H1 (cell line): ENCODE measurements around the gene SPATA32. TPM values are rescaled to one million over a fixed set of nuclear protein-coding genes. Genes with fewer than 3 reads are reported as not detected.

Experiments
- CTCF ChIA-PET: fragments of 300-600 bp; sonication (Branson Sonifier 250); formaldehyde crosslinking; loops from one replicate; lab custom pipeline; 2021; ENCODE audit not compliant: partially characterized antibody; lab: Charles Lee
- POLR2A ChIA-PET: fragments of 300-600 bp; sonication (Branson Sonifier 250); formaldehyde crosslinking; loops from one replicate; lab custom pipeline; 2021; ENCODE audit warnings: inconsistent platforms; ENCODE audit not compliant: partially characterized antibody; lab: Charles Lee
- DNase-seq, 2 experiments: peaks; one replicate each; pipeline versions ENCODE4 v3.0.0 to v3.0.0-alpha.2; 2010 to 2022; ENCODE audit warnings: low spot score in 2 of 2, low read depth in 1 of 2, mixed read lengths in 1 of 2
- FAIRE-seq: peaks from 2 replicates; lab custom pipeline; 2011; peaks lifted over from hg19 to GRCh38; lab: Jason Lieb, UNC
- H2AFZ ChIP-seq: 2 replicates; pipeline ENCODE4 v1.8.1; 2012; ENCODE audit warnings: low read length, inconsistent platforms
- H2AK5ac ChIP-seq: 2 replicates; pipeline ENCODE4 v1.6.1; 2013; ENCODE audit warnings: low read depth, low read length
- H2BK120ac ChIP-seq: replicated peaks from 2 replicates; pipeline ENCODE3; 2013; ENCODE audit warnings: low read depth, low read length, inconsistent platforms
- H2BK12ac ChIP-seq: 2 replicates; pipeline ENCODE4 v1.6.1; 2013; ENCODE audit warnings: low read depth, low read length
- H2BK15ac ChIP-seq: 2 replicates; pipeline ENCODE4 v1.6.1; 2013; ENCODE audit warnings: low read length
- H2BK20ac ChIP-seq: 2 replicates; pipeline ENCODE4 v1.6.1; 2013; ENCODE audit warnings: low read length
- H2BK5ac ChIP-seq: 2 replicates; pipeline ENCODE4 v1.6.1; 2013; ENCODE audit warnings: low read depth, low read length
- H3K14ac ChIP-seq: 2 replicates; pipeline ENCODE4 v1.6.1; 2013; ENCODE audit warnings: inconsistent platforms; ENCODE audit not compliant: insufficient read length
- H3K18ac ChIP-seq: 2 replicates; pipeline ENCODE4 v1.6.1; 2013; ENCODE audit warnings: low read length; ENCODE audit errors: extremely low read depth
- H3K23ac ChIP-seq: 2 replicates; pipeline ENCODE4 v1.6.1; 2013; ENCODE audit warnings: inconsistent platforms; ENCODE audit not compliant: insufficient read length
- H3K23me2 ChIP-seq: 2 replicates; pipeline ENCODE4 v1.6.1; 2013; ENCODE audit warnings: low read depth, low read length
- H3K27ac ChIP-seq: 2 replicates; pipeline ENCODE4 v1.6.1; 2011; ENCODE audit warnings: low read depth, low read length, inconsistent platforms
- H3K27me3 ChIP-seq, 4 experiments: replicated peaks in 1 of 4; 1 replicate in 1 of 4; 2 replicates in 3 of 4; pipeline versions ENCODE4 v1.6.1 to v1.8.1; 2011 to 2013; ENCODE audit warnings: low read length in 3 of 4, mild to moderate bottlenecking in 3 of 4, inconsistent platforms in 2 of 4, mixed read lengths in 2 of 4, moderate library complexity in 1 of 4; ENCODE audit not compliant: control insufficient read depth in 3 of 4, insufficient read depth in 3 of 4; ENCODE audit errors: extremely low read depth in 1 of 4
- H3K36me3 ChIP-seq, 4 experiments: 2 replicates each; pipeline versions ENCODE4 v1.6.1 to v1.8.1; 2011 to 2013; ENCODE audit warnings: mild to moderate bottlenecking in 4 of 4, low read length in 3 of 4, moderate library complexity in 2 of 4, control low read depth in 1 of 4, inconsistent platforms in 1 of 4; ENCODE audit not compliant: insufficient read depth in 4 of 4, control insufficient read depth in 2 of 4
- H3K4ac ChIP-seq: replicated peaks from 2 replicates; pipeline ENCODE3; 2013; ENCODE audit warnings: low read length, low read depth, mixed read lengths, inconsistent platforms; ENCODE audit not compliant: insufficient read length
- H3K4me1 ChIP-seq, 4 experiments: replicated peaks in 1 of 4; 1 replicate in 1 of 4; 2 replicates in 3 of 4; pipeline versions ENCODE4 v1.6.1 to v1.8.1; 2011 to 2013; ENCODE audit warnings: low read length in 3 of 4, inconsistent platforms in 2 of 4, mixed read lengths in 1 of 4; ENCODE audit not compliant: insufficient read depth in 4 of 4, control insufficient read depth in 3 of 4
- H3K4me2 ChIP-seq, 2 experiments: 2 replicates each; pipeline versions ENCODE4 v1.6.1 to v1.8.1; 2011 to 2013; ENCODE audit warnings: low read depth in 2 of 2, low read length in 2 of 2, control low read depth in 1 of 2, inconsistent platforms in 1 of 2, mild to moderate bottlenecking in 1 of 2; ENCODE audit not compliant: insufficient read depth in 1 of 2
- H3K4me3 ChIP-seq, 4 experiments: fragments of 200-600, 300-600 bp in 1 of 4; sonication (generic), shearing (Covaris generic), sonication (Bioruptor Twin) in 1 of 4; 2 replicates each; pipeline versions ENCODE4 v1.5.1 to v1.8.1; 2011 to 2016; ENCODE audit warnings: low read length in 4 of 4, low read depth in 3 of 4, control low read depth in 2 of 4, inconsistent platforms in 2 of 4, mild to moderate bottlenecking in 2 of 4, mixed read lengths in 1 of 4, moderate library complexity in 1 of 4; ENCODE audit not compliant: insufficient read depth in 2 of 4; ENCODE audit errors: extremely low read depth in 1 of 4
- H3K56ac ChIP-seq: replicated peaks from 2 replicates; pipeline ENCODE3; 2013; ENCODE audit warnings: low read depth, mild to moderate bottlenecking, mixed read lengths, low read length, inconsistent platforms; ENCODE audit not compliant: insufficient read length
- H3K79me1 ChIP-seq: 2 replicates; pipeline ENCODE4 v1.6.1; 2013; ENCODE audit warnings: low read depth, low read length, control low read depth
- H3K79me2 ChIP-seq, 2 experiments: 2 replicates each; pipeline versions ENCODE4 v1.6.1 to v1.8.1; 2012 to 2013; ENCODE audit warnings: low read length in 2 of 2, mild to moderate bottlenecking in 2 of 2, inconsistent platforms in 1 of 2; ENCODE audit not compliant: insufficient read depth in 2 of 2, control insufficient read depth in 1 of 2
- H3K9ac ChIP-seq, 4 experiments: replicated peaks in 1 of 4; 1 replicate in 1 of 4; 2 replicates in 3 of 4; pipeline versions ENCODE4 v1.6.1 to v1.8.1; 2011 to 2013; ENCODE audit warnings: low read depth in 3 of 4, low read length in 3 of 4, control low read depth in 2 of 4, mild to moderate bottlenecking in 2 of 4, moderate library complexity in 2 of 4, inconsistent platforms in 1 of 4; ENCODE audit errors: extremely low read depth in 1 of 4
- H3K9me3 ChIP-seq, 2 experiments: 2 replicates each; pipeline versions ENCODE4 v1.6.1 to v1.8.1; 2012 to 2013; ENCODE audit warnings: mild to moderate bottlenecking in 2 of 2, moderate library complexity in 2 of 2, control low read depth in 1 of 2, inconsistent platforms in 1 of 2, low read depth in 1 of 2, low read length in 1 of 2, mixed read lengths in 1 of 2; ENCODE audit not compliant: insufficient read depth in 2 of 2
- H4K20me1 ChIP-seq, 2 experiments: replicated peaks in 1 of 2; 2 replicates each; pipeline versions ENCODE3 to v1.8.1; 2011 to 2013; ENCODE audit warnings: inconsistent platforms in 2 of 2, low read length in 2 of 2, mild to moderate bottlenecking in 1 of 2; ENCODE audit not compliant: insufficient read depth in 2 of 2, control insufficient read depth in 1 of 2
- H4K5ac ChIP-seq: 2 replicates; pipeline ENCODE4 v1.6.1; 2013; ENCODE audit warnings: low read length, low read depth, mixed read lengths, inconsistent platforms; ENCODE audit not compliant: insufficient read length
- H4K8ac ChIP-seq: 2 replicates; pipeline ENCODE4 v1.8.0; 2013; ENCODE audit warnings: mild to moderate bottlenecking, moderate library complexity, low read length, inconsistent platforms; ENCODE audit not compliant: insufficient read depth; ENCODE audit errors: extremely low read depth
- H4K91ac ChIP-seq: replicated peaks from 2 replicates; pipeline ENCODE3; 2013; ENCODE audit warnings: low read length, mixed read lengths, inconsistent platforms; ENCODE audit not compliant: insufficient read length
- EP300 ChIP-seq, 2 experiments: IDR thresholded peaks; 1 replicate in 1 of 2; 2 replicates in 1 of 2; pipeline ENCODE4 v1.6.1; 2011 to 2012; ENCODE audit warnings: low read depth in 2 of 2, low read length in 2 of 2, mild to moderate bottlenecking in 2 of 2, borderline replicate concordance in 1 of 2, inconsistent platforms in 1 of 2, moderate library complexity in 1 of 2
- HDAC2 ChIP-seq, 2 experiments: fragments of 300-600 bp in 1 of 2; sonication (generic) in 1 of 2; IDR thresholded peaks; 2 replicates each; pipeline ENCODE4 v1.6.1; 2011 to 2012; ENCODE audit warnings: low read depth in 2 of 2, low read length in 2 of 2, mild to moderate bottlenecking in 2 of 2, moderate library complexity in 2 of 2, borderline replicate concordance in 1 of 2, inconsistent platforms in 1 of 2
- RFX5 ChIP-seq: IDR thresholded peaks from 2 replicates; pipeline ENCODE4 v1.6.1; 2011; ENCODE audit warnings: low read depth, low read length, improper control_type of control experiment, borderline replicate concordance
- ZNF274 ChIP-seq: IDR thresholded peaks from 2 replicates; pipeline ENCODE4 v1.7.0; 2012; ENCODE audit warnings: low read length, borderline replicate concordance; ENCODE audit errors: extremely low read depth
- WGBS, 2 experiments: shearing (Covaris generic) in 1 of 2; methylation state at CpG; one replicate each; pipeline versions ENCODE4 v1.1.6 to v1.1.7; 2013 to 2015; ENCODE audit warnings: low lambda C conversion rate in 2 of 2, mixed read lengths in 2 of 2, inconsistent platforms in 1 of 2, low coverage in 1 of 2, missing lambda C conversion rate in 1 of 2; ENCODE audit not compliant: insufficient replicate concordance in 2 of 2, insufficient coverage in 1 of 2, insufficient read length in 1 of 2; ENCODE audit errors: extremely low coverage in 1 of 2, missing lambda C conversion rate in 1 of 2; 5-methylcytosine and 5-hydroxymethylcytosine counted together
- polyA plus RNA-seq, 7 experiments: library from polyadenylated mRNA; depleted of rRNA in 3 of 7; stranded (reverse) in 5 of 7; unstranded in 2 of 7; fragments of >200 nt in 5 of 7; fragments of 200-250 nt in 2 of 7; gene quantifications; 1 replicate in 5 of 7; 2 replicates in 1 of 7; 4 replicates in 1 of 7; pipeline versions ENCODE4 v1.2.1 to v1.2.3, GENCODE V29; 2011 to 2013; ENCODE audit warnings: missing spikeins in 2 of 7, mixed read lengths in 2 of 7
- total RNA-seq: library from RNA; stranded (reverse); fragmentation: NEBNext Ultra II Directional; extraction: Animal tissue kit (Norgen Biotek cat#: 25700); gene quantifications from 2 replicates; pipeline ENCODE4 v1.2.1, GENCODE V29; 2021

SPATA32 gene
- total and polyA plus RNA-seq, 2 of the 8 experiments (the other 6 are each of a cell fraction or from before 2014, with no cell fraction given) = 0.24 TPM; not detected in 1

DNA sequence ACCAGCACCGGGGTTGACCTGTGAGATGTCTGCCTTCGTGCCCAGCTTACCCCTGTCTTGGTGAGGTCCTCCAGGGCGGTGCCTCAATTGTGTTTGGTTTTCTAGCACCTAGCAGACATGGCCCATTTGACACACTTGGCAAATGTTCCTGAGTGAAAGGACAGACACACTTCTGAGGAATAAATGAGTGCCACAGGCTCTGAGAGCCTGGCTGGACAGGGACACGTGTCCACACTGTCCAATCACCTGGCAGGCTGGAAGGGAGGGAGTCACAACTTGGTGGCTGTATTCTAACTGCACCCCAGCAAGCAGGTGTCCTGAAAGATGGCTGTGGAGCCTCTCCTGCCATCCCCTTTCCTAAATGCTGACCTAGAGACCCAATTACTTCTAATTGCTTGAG, 47.5 kb upstream of the SPATA32 start:
- ChIA-PET POLR2A (interaction anchor here (1.0 kb wide), 1 partner anchor 17 kb away, joined by 3 read pairs; no protein-coding TSS in a partner anchor), CTCF (interaction anchor here (0.9 to 5.3 kb wide), 4 partner anchors 16 to 38 kb away, joined by 4 to 23 read pairs (median 6); no protein-coding TSS in a partner anchor)
- H3K4me3 ChIP-seq = no peak overlapping the region
- no peak overlapping the region for H4K8ac ChIP-seq
- H3K36me3 ChIP-seq = no peaks in the 10 kb centered on the region
- H3K56ac ChIP-seq = no peak overlapping the region
- no peak overlapping the region for H2BK5ac ChIP-seq
- H2AK5ac ChIP-seq = no peak overlapping the region
- H3K4me1 ChIP-seq = peaks cover 0 to 3% (median 2%) of the 10 kb centered on the region in 4 experiments
- H3K18ac ChIP-seq = no peak overlapping the region; the same call in 1 of the 2 replicates
- H2BK12ac ChIP-seq = no peak overlapping the region
- no peak for FAIRE-seq
- TF ChIP-seq HDAC2 (IDR thresholded peaks at IDR 0.05; ENCODE audit: borderline replicate concordance in 1 of 2, low read depth in 2 of 2, low read length in 2 of 2) (no peak), ZNF274 (no peak), RFX5 (no peak), EP300 (IDR thresholded peaks at IDR 0.05; ENCODE audit: borderline replicate concordance in 1 of 2, low read depth in 2 of 2, low read length in 2 of 2) (no peak)
- peaks cover 11% of the 10 kb centered on the region; the same call in 1 of the 2 replicates for H3K79me1 ChIP-seq
- no peak overlapping the region for H3K14ac ChIP-seq
- H3K9ac ChIP-seq = no peak overlapping the region
- no peak overlapping the region for H3K4me2 ChIP-seq
- H3K23ac ChIP-seq = no peak overlapping the region
- H2BK15ac ChIP-seq = no peak overlapping the region
- no peak for DNase-seq
- WGBS, 2 experiments = 84% methylated on average over 4 of the region's 4 CpGs; no CpG with 5 or more reads in 1 of the 2 experiments
- H2AFZ ChIP-seq = no peak overlapping the region
- H3K27ac ChIP-seq = no peak overlapping the region
- no peak overlapping the region for H3K4ac ChIP-seq
- peaks cover 1 to 7% of the 10 kb centered on the region in 2 experiments for H4K20me1 ChIP-seq
- H3K27me3 ChIP-seq = no peaks in the 10 kb centered on the region; a peak in 1 of 7 replicates
- H3K23me2 ChIP-seq = no peaks in the 10 kb centered on the region
- H3K9me3 ChIP-seq = no peaks in the 10 kb centered on the region
- H4K5ac ChIP-seq = no peak overlapping the region
- H3K79me2 ChIP-seq = peaks cover 3 to 54% of the 10 kb centered on the region in 2 experiments; a peak in 3 of 4 replicates
- no peak overlapping the region for H2BK20ac ChIP-seq
- no peak overlapping the region for H4K91ac ChIP-seq
- no peak overlapping the region for H2BK120ac ChIP-seq
